ENCODE results near the gene H3-3A.

- TF ChIP-seq CTCF (IDR thresholded peaks at IDR 0.05) (no peak), POLR2A (IDR thresholded peaks at IDR 0.05) (no peak)
Measured at GRCh38 chr1:226092965-226093364, 30.4 kb downstream of the H3-3A start.

Data from uterus (tissue), 2 donors.